GM18511 (cell line): ENCODE data around the gene DENND5B.
"Not testable (repeated sequence)": the region's sequence is repeated elsewhere in the genome, so short reads cannot be mapped to it uniquely, and the experiment has no call there.

ENCODE experiments used
- ATAC-seq: cut with Tn5 transposase; IDR thresholded peaks from one replicate; pipeline ENCODE4 v1.9.1; 2021; ENCODE audit warnings: mild to moderate bottlenecking, moderate library complexity; ENCODE audit not compliant: unreplicated experiment

The DENND5B gene

GRCh38 chr12:31590642-31591379 lies at the start of gene DENND5B:
Gene DENND5B (minus strand): TSS chr12:31591136. CDS start chr12:31590832, 304 bp downstream.
- peak; percentile 58 for ATAC-seq

- ATAC-seq = no peak
Measured at GRCh38 chr12:31634620-31635019, 43.7 kb upstream of the DENND5B start.

GRCh38 chr12:31633464-31633863 lies 42.5 kb upstream of the DENND5B start:
- ATAC-seq = no peak

GRCh38 chr12:31631809-31632208 lies 40.9 kb upstream of the DENND5B start:
- ATAC-seq = no peak

- no peak for ATAC-seq
Measured at GRCh38 chr12:31631023-31631724, 40.2 kb upstream of the DENND5B start.

GRCh38 chr12:31629756-31630732 lies 39.1 kb upstream of the DENND5B start:
- ATAC-seq = no peak

GRCh38 chr12:31627456-31628054 lies 36.6 kb upstream of the DENND5B start:
- ATAC-seq = no peak

- ATAC-seq = no peak
Measured at GRCh38 chr12:31626270-31626995, 35.5 kb upstream of the DENND5B start.

GRCh38 chr12:31622038-31622437 lies 31.1 kb upstream of the DENND5B start:
- no peak for ATAC-seq

- no peak for ATAC-seq
Measured at GRCh38 chr12:31620311-31620710, 29.4 kb upstream of the DENND5B start.

- ATAC-seq = no peak
Measured at GRCh38 chr12:31618228-31619025, 27.5 kb upstream of the DENND5B start.

- ATAC-seq = no peak
Measured at GRCh38 chr12:31612819-31613218, 21.9 kb upstream of the DENND5B start.

GRCh38 chr12:31608299-31608698 lies 17.4 kb upstream of the DENND5B start:
- not testable (repeated sequence) for ATAC-seq

GRCh38 chr12:31605531-31605930 lies 14.6 kb upstream of the DENND5B start:
- ATAC-seq = no peak

- ATAC-seq = peak; percentile 97
Measured at GRCh38 chr12:31603546-31604009, 12.6 kb upstream of the DENND5B start.

GRCh38 chr12:31600750-31601149 lies 9.8 kb upstream of the DENND5B start:
- no peak for ATAC-seq

GRCh38 chr12:31600252-31600651 lies 9.3 kb upstream of the DENND5B start:
- ATAC-seq = no peak

- peak; percentile 67 for ATAC-seq
Measured at GRCh38 chr12:31599053-31599452, 8.1 kb upstream of the DENND5B start.

- no peak for ATAC-seq
Measured at GRCh38 chr12:31597066-31597465, 6.1 kb upstream of the DENND5B start.
